GM20431 (cell line): Measurements from ENCODE around the gene ZGLP1.

ENCODE experiments used
- in situ Hi-C: fragments of 300-500 bp; cut with MseI, MboI; formaldehyde crosslinking; loops from one replicate; pipeline ENCODE4 v1.15.0; 2020; ENCODE audit warnings: low sequenced_read_pairs; ENCODE audit not compliant: unreplicated experiment

The ZGLP1 gene

DNA sequence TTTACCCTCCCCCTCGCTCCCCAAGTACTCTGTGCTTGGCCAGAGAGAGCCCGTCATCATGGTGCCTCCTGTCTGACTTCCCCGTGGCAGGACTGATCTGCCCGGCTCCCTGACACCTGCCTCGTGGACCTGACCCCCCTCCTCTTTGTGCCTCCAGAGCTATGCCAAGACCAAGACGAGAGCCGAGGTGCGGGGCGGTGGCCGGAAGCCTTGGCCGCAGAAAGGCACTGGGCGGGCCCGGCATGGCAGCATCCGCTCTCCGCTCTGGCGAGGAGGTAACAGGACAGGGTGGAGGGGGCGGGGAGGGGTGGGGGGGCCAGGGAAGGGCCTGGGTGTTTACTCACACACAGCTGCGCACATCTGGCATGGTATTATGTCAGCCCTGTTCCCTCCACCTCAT, 53.1 kb downstream of the ZGLP1 start:
- in situ Hi-C loops, result no loop called here

DNA sequence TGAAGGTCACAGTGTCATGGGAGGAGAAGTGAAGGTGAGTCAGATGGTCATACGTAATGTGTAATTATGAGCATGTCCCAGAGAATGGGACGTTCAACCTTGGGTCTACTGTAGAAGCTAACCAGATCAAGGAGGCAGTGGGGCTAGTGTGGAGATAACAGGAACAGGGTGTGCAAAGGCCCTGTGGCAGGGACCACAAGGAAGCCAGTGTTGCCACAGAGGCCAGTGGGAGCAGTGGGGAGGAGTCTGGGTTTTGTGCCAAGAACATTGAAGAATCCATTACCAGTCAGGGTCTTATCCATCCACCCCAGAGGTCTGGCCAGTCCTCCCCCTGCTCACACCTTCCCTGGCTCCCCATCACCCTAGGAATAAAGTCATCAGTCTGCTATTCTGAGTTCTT, 54.3 kb downstream of the ZGLP1 start:
- in situ Hi-C loops, result no loop called here
